BLaER1 treated with 17β-estradiol and CSF1 and Interleukin-3, amounts not matched to agents 10 nM and 100 nM (cell line): ENCODE data around the gene RNF151.
A peak's percentile ranks its signal among the peaks of the same experiment; 100 is the strongest.

ENCODE experiments used
- H3K27ac ChIP-seq, 11 experiments: shearing (Covaris generic); formaldehyde crosslinking; 2 replicates each; pipeline ENCODE4 v1.8.1; 2022
- H3K27me3 ChIP-seq, 11 experiments: shearing (Covaris generic); formaldehyde crosslinking; 2 replicates each; pipeline ENCODE4 v1.8.1; 2022
- H3K36me3 ChIP-seq, 11 experiments: shearing (Covaris generic); formaldehyde crosslinking; 2 replicates each; pipeline ENCODE4 v1.8.1; 2022
- H3K4me1 ChIP-seq, 10 experiments: shearing (Covaris generic); formaldehyde crosslinking; 2 replicates each; pipeline ENCODE4 v1.8.1; 2022
- H3K4me2 ChIP-seq, 11 experiments: shearing (Covaris generic); formaldehyde crosslinking; 2 replicates each; pipeline ENCODE4 v1.8.1; 2022
- H3K4me3 ChIP-seq, 10 experiments: shearing (Covaris generic); formaldehyde crosslinking; 2 replicates each; pipeline ENCODE4 v1.8.1; 2022
- H3K9ac ChIP-seq, 11 experiments: shearing (Covaris generic); formaldehyde crosslinking; 2 replicates each; pipeline ENCODE4 v1.8.1; 2022
- H3K9me3 ChIP-seq, 11 experiments: shearing (Covaris generic); formaldehyde crosslinking; replicated peaks in 1 of 11; 2 replicates each; pipeline ENCODE4 v1.8.1; 2022
- H4K20me1 ChIP-seq, 11 experiments: shearing (Covaris generic); formaldehyde crosslinking; 2 replicates each; pipeline ENCODE4 v1.8.1; 2022
- Cebpa-rat ChIP-seq, 11 experiments: shearing (Covaris generic); IDR thresholded peaks; 2 replicates each; pipeline ENCODE4 v1.8.1; 2022

Gene RNF151

DNA sequence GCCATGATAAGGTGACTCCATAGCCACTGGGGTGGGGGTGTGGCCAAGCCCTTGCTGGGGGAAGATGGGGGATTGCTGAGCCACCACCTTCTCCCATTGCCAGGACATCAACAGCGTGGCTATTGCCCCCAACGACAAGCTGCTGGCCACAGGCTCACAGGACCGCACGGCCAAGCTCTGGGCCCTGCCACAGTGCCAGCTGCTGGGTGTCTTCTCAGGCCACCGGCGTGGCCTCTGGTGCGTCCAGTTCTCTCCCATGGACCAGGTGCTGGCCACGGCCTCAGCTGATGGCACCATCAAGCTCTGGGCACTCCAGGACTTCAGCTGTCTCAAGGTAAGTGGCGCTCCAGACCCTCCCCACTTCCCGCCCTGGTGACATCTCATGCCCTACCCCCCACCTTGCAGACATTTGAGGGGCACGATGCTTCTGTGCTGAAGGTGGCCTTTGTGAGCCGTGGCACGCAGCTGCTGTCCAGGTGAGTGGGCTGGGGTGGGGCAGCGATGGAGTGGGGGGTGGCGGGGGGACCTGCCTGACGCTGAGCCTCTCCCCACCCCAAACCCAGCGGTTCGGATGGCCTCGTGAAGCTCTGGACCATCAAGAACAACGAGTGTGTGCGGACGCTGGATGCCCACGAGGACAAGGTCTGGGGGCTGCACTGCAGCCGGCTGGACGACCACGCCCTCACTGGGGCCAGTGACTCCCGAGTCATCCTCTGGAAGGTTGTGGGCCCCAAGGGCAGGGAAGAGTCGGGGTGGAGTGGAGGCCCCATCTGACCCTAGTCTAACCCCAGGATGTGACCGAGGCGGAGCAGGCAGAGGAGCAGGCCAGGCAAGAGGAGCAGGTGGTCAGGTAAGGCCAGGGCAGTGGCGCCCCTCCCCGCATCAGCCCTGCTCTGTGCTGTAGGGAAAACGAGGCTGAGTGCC lies 10.6 kb downstream of the RNF151 start:
- Histone ChIP-seq H4K20me1 (peaks cover 0 to 100% (median 85%) of the 10 kb centered on the region in 11 experiments; a peak in 19 of 22 replicates), H3K4me2 (no peak overlapping the region), H3K36me3 (peaks cover 54 to 65% (median 57%) of the 10 kb centered on the region in 11 experiments), H3K9me3 (no peaks in the 10 kb centered on the region), H3K27me3 (peaks cover 43 to 49% (median 47%) of the 10 kb centered on the region in 11 experiments), H3K9ac (no peak overlapping the region), H3K27ac (no peak overlapping the region), H3K4me3 (no peak overlapping the region), H3K4me1 (peaks cover 11 to 28% (median 16%) of the 10 kb centered on the region in 10 experiments)
- no peak for TF ChIP-seq Cebpa-rat (IDR thresholded peaks at IDR 0.05)

DNA sequence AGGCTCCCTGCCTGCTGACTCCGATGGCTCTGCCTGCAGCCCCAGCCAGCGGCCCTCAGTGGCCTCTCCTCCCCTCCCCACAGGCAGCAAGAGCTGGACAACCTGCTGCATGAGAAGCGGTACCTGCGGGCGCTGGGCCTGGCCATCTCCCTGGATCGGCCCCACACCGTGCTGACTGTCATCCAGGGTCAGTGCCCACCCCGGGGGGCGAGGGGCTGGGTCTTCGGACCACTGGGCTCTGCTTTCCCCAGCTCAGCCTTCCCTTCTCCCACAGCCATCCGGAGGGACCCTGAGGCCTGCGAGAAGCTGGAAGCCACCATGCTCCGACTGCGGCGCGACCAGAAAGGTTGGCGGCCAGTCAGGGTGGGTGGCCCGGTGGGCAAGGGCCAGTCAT lies 11.2 kb downstream of the RNF151 start:
- Histone ChIP-seq H3K9me3 (no peaks in the 10 kb centered on the region), H3K27me3 (peaks cover 49 to 55% (median 54%) of the 10 kb centered on the region in 11 experiments), H3K4me1 (peaks cover 6 to 24% (median 11%) of the 10 kb centered on the region in 10 experiments), H3K9ac (no peak overlapping the region), H3K27ac (no peak overlapping the region), H3K4me3 (no peak overlapping the region), H3K4me2 (no peak overlapping the region), H4K20me1 (peaks cover 0 to 100% (median 91%) of the 10 kb centered on the region in 11 experiments; a peak in 19 of 22 replicates), H3K36me3 (peaks cover 54 to 65% (median 57%) of the 10 kb centered on the region in 11 experiments)
- no peak for TF ChIP-seq Cebpa-rat (IDR thresholded peaks at IDR 0.05)

DNA sequence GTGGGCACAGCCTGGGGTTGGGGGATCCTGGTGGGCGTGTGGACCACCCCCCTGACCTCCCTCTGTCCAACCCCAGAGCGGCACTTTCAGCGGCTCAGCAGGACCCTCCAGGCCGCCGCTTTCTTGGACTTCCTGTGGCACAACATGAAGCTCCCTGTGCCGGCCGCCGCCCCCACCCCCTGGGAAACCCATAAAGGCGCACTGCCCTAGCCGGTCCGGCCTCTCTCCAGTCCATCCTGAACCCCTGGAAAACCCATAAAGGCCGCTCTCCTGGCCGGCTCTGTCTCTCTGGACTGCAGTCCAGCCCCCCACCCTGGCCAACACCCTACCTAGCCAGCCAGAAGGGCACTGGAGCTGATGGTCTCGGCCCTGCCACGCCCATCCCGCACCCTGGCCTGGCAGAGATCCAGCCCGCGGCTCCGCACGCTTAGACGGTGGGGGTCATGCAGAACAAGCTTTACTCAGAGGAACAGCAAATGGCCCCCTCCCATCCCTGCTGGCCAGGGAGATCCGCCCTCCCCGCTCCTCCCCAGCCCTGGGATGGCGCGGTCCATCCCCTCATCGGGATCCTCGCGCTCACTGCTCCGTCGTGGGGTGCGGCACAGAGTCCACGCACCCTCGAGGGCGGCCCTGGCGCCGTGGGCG lies 11.9 kb downstream of the RNF151 start:
- Histone ChIP-seq H3K4me1 (peaks cover 1 to 24% (median 10%) of the 10 kb centered on the region in 10 experiments; a peak in 19 of 20 replicates), H3K27me3 (peaks cover 57 to 62% (median 61%) of the 10 kb centered on the region in 11 experiments), H3K9ac (no peak overlapping the region), H3K9me3 (no peaks in the 10 kb centered on the region), H3K36me3 (peaks cover 54 to 63% (median 57%) of the 10 kb centered on the region in 11 experiments), H3K4me3 (no peak overlapping the region), H4K20me1 (peaks cover 0 to 100% (median 87%) of the 10 kb centered on the region in 11 experiments; a peak in 19 of 22 replicates), H3K4me2 (no peak overlapping the region), H3K27ac (no peak overlapping the region)
- no peak for TF ChIP-seq Cebpa-rat (IDR thresholded peaks at IDR 0.05)

DNA sequence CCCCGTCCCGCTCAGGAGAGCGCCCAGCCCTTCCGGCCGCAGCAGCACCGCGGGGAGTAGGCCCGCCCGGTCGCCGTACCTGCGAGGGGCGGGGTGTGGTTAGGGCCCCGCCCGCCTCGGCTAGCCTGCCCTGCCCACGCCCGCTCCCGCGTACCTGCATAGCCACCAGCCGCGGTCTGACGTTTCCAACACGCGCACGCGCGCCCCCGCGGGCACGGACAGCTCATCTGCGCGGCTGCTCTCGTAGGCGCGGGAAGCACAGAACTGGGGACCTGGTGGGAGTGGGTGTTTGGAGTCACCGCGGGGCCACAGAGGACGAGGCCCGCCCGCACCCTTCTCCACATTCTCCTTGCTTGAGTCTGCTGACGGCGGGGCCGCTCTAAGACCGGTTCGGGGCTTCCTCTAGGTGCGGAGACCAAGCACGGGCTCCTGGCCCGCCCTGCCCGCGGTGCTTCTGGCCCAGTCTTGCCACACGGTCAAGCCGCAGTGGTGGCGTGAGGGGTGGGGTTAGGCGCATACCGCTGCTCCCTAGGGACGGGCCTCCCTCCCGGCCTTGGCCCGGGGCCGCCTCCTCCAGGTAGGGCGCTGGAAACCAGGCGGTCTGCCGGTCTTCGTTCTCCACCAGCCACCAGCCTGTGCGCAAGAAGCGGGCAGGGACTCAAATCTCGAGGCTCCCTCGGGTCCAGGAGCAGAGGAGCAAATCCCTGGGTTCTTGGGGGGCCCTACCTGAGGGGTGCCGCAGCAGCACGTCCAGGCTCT lies 12.8 kb downstream of the RNF151 start:
- Histone ChIP-seq H3K4me2 (peak overlapping the region in 4 of 11 experiments; percentile 5 to 22 (median 14); a peak in 3 of 22 replicates), H3K4me3 (no peak overlapping the region), H3K9ac (no peak overlapping the region)

DNA sequence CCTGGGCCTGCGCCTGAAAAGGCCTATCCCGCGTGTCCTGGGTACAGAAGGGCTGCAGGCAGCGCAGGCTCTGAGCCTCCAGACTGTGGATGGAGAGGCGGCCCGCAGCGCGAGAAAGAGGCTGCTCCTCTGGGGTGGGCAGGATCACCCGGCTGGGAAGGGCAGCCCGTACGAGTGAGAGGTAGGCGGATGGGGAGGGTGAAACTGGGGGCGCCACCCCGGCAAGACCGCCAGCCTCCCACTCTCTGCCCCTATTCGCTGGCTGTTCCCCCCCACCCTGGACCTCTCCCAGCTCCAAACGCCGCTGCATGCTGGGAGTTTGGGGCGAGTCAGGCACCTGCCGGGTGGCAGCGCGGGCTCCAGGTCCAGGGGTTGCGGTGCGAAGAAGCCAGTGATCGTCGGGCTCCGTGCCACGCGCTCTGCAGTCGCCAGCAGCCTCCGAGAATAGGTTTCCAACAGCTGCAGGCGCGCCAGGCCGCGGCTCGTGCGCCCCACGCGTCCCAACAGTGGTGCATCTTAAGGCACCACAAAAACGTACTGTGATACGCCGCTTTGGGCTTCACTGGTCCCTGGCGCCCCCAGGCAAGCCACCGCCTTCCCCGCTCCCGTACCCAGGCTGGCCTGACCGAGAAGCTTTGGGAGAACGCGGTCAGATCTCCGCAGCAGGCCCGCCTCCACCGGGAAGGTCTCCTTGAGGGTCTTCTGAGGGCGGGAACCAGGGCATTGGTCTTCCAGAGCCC lies 13.5 kb downstream of the RNF151 start:
- no peak overlapping the region for H3K4me3 ChIP-seq
- no peaks in the 10 kb centered on the region for H3K9me3 ChIP-seq
- peaks cover 60 to 75% (median 68%) of the 10 kb centered on the region in 11 experiments for H3K27me3 ChIP-seq
- H3K27ac ChIP-seq, result no peak overlapping the region
- H4K20me1 ChIP-seq, result peaks cover 0 to 88% (median 75%) of the 10 kb centered on the region in 11 experiments; a peak in 19 of 22 replicates
- TF ChIP-seq Cebpa-rat (IDR thresholded peaks at IDR 0.05), result no peak
- peaks cover 42 to 48% (median 44%) of the 10 kb centered on the region in 11 experiments for H3K36me3 ChIP-seq
- peaks cover 6 to 31% (median 17%) of the 10 kb centered on the region in 10 experiments for H3K4me1 ChIP-seq
- no peak overlapping the region for H3K9ac ChIP-seq
- peak overlapping the region in 3 of 11 experiments; percentile 7 to 22 (median 21); a peak in 3 of 22 replicates for H3K4me2 ChIP-seq

More for the DNA sequence above, 12.8 kb downstream of the RNF151 start:
- Histone ChIP-seq H3K27ac (no peak overlapping the region), H3K36me3 (peaks cover 50 to 54% (median 52%) of the 10 kb centered on the region in 11 experiments), H3K27me3 (peaks cover 60 to 71% (median 68%) of the 10 kb centered on the region in 11 experiments), H4K20me1 (peaks cover 0 to 92% (median 78%) of the 10 kb centered on the region in 11 experiments; a peak in 19 of 22 replicates), H3K4me1 (peaks cover 0 to 23% (median 11%) of the 10 kb centered on the region in 10 experiments; a peak in 13 of 20 replicates), H3K9me3 (no peaks in the 10 kb centered on the region)
- no peak for TF ChIP-seq Cebpa-rat (IDR thresholded peaks at IDR 0.05)

GRCh38 chr16:1980770-1981087 lies 14.1 kb downstream of the RNF151 start:
- Histone ChIP-seq H3K9me3 (no peaks in the 10 kb centered on the region), H3K27ac (no peak overlapping the region), H3K4me1 (peaks cover 12 to 36% (median 23%) of the 10 kb centered on the region in 10 experiments), H3K27me3 (peaks cover 60 to 75% (median 68%) of the 10 kb centered on the region in 11 experiments), H4K20me1 (peaks cover 0 to 88% (median 73%) of the 10 kb centered on the region in 11 experiments; a peak in 19 of 22 replicates), H3K36me3 (peaks cover 41 to 48% (median 43%) of the 10 kb centered on the region in 11 experiments), H3K4me3 (no peak overlapping the region), H3K4me2 (no peak overlapping the region), H3K9ac (no peak overlapping the region)
- no peak for TF ChIP-seq Cebpa-rat (IDR thresholded peaks at IDR 0.05)

DNA sequence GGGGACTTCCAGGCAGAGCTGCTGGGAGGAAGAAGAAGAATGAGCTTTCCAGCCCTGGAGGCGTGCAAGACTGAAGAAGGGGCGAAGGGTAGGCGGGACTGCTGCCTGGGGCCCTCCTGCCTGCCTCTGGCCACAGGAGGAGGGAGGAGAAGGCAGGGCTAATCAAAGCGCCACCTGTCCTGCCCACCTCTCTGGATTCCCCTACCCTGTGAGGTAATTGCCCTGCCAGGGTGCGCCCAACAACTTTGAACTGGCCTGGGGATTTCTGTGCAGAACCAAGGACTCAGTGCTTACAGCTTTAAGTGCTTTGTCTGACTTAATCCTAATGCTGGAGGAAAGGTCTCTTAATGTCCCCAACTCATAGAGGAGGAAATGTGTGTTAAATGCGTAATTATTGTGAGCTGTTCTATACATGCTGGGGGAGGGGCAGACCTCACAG lies 14.8 kb downstream of the RNF151 start, which contains the start of gene NOXO1:
Gene NOXO1, minus strand, starts transcription at position 72 of the 439 bp plus-strand sequence. CDS start 290 bp downstream, outside the sequence.
- peak within 1 kb of the TSS in 1 of 11 experiments; percentile 7; a peak in 1 of 22 replicates for H3K4me2 ChIP-seq
- peaks cover 41 to 48% (median 43%) of the 10 kb centered on the region in 11 experiments for H3K36me3 ChIP-seq
- H3K4me1 ChIP-seq, result peaks cover 18 to 43% (median 27%) of the 10 kb centered on the region in 10 experiments

More for the DNA sequence above, 14.8 kb downstream of the RNF151 start, which contains the start of gene NOXO1:
- no peak for TF ChIP-seq Cebpa-rat (IDR thresholded peaks at IDR 0.05)
- Histone ChIP-seq H3K27me3 (peaks cover 60 to 75% (median 68%) of the 10 kb centered on the region in 11 experiments), H3K27ac (no peak within 1 kb of the TSS), H4K20me1 (peaks cover 0 to 88% (median 72%) of the 10 kb centered on the region in 11 experiments; a peak in 19 of 22 replicates), H3K4me3 (no peak within 1 kb of the TSS), H3K9ac (no peak within 1 kb of the TSS), H3K9me3 (no peaks in the 10 kb centered on the region)
